SK-N-SH treated with all-trans-retinoic acid at 6 μM for 48 hours (cell line): Measurements from ENCODE around the gene ZNF462.

Experiments used
- ATAC-seq: fragments of 200-7000 bp; cut with Tn5 transposase; 3 replicates; pipeline ENCODE4 v1.9.1; 2020; ENCODE audit warnings: mild to moderate bottlenecking, moderate library complexity
- ARNTL ChIP-seq: fragments of 450-650 bp; formaldehyde crosslinking; IDR thresholded peaks from 2 replicates; pipeline ENCODE4 v1.5.0; 2020; ENCODE audit warnings: low read depth, mild to moderate bottlenecking, moderate library complexity, borderline replicate concordance
- BACH2 ChIP-seq: fragments of 250-450 bp; sonication (Bioruptor Pico); IDR thresholded peaks from 2 replicates; pipeline ENCODE4 v1.9.0; 2021; ENCODE audit warnings: mild to moderate bottlenecking, borderline replicate concordance
- CSDC2 ChIP-seq: fragments of 250-450 bp; sonication (Bioruptor Pico); IDR thresholded peaks from 2 replicates; pipeline ENCODE4 v1.5.0; 2020; ENCODE audit warnings: mild to moderate bottlenecking, moderate library complexity
- CSRNP3 ChIP-seq: fragments of 250-450 bp; sonication (Bioruptor Pico); IDR thresholded peaks from 2 replicates; pipeline ENCODE4 v1.5.1; 2021; ENCODE audit warnings: mild to moderate bottlenecking, moderate library complexity
- ESRRG ChIP-seq: fragments of 250-450 bp; sonication (Bioruptor Pico); IDR thresholded peaks from 2 replicates; pipeline ENCODE4 v1.6.1; 2021; ENCODE audit warnings: mild to moderate bottlenecking
- GLIS3 ChIP-seq: fragments of 250-450 bp; sonication (Bioruptor Pico); IDR thresholded peaks from 2 replicates; pipeline ENCODE4 v1.5.0; 2020; ENCODE audit warnings: mild to moderate bottlenecking, moderate library complexity
- ISL1 ChIP-seq: fragments of 250-450 bp; sonication (Bioruptor Pico); IDR thresholded peaks from 2 replicates; pipeline ENCODE4 v2.1.2; 2022; ENCODE audit warnings: mild to moderate bottlenecking, moderate library complexity
- OSR1 ChIP-seq: fragments of 250-450 bp; sonication (Bioruptor Pico); IDR thresholded peaks from 2 replicates; pipeline ENCODE4 v1.8.0; 2022; ENCODE audit warnings: moderate library complexity, mild to moderate bottlenecking, inconsistent platforms
- PATZ1 ChIP-seq: fragments of 250-450 bp; sonication (Bioruptor Pico); IDR thresholded peaks from 2 replicates; pipeline ENCODE4 v1.8.0; 2020; ENCODE audit warnings: mild to moderate bottlenecking, moderate library complexity, borderline replicate concordance
- PPARA ChIP-seq: fragments of 250-450 bp; sonication (Bioruptor Pico); IDR thresholded peaks from 2 replicates; pipeline ENCODE4 v1.5.0; 2020; ENCODE audit warnings: mild to moderate bottlenecking, borderline replicate concordance
- RARB ChIP-seq: fragments of 250-450 bp; sonication (Bioruptor Pico); IDR thresholded peaks from 2 replicates; pipeline ENCODE4 v1.8.0; 2021; ENCODE audit warnings: mild to moderate bottlenecking, moderate library complexity
- TCF4 ChIP-seq: fragments of 250-450 bp; sonication (Bioruptor Pico); IDR thresholded peaks from 2 replicates; pipeline ENCODE4 v1.8.0; 2021; ENCODE audit warnings: mild to moderate bottlenecking, moderate library complexity, borderline replicate concordance
- TOX ChIP-seq: fragments of 250-450 bp; sonication (Bioruptor Pico); IDR thresholded peaks from 2 replicates; pipeline ENCODE4 v1.8.0; 2021; ENCODE audit warnings: mild to moderate bottlenecking, moderate library complexity, borderline replicate concordance
- ZC3H10 ChIP-seq: fragments of 250-450 bp; sonication (Bioruptor Pico); IDR thresholded peaks from 2 replicates; pipeline ENCODE4 v1.5.1; 2021; ENCODE audit warnings: mild to moderate bottlenecking, moderate library complexity
- ZFP3 ChIP-seq: fragments of 250-450 bp; sonication (Bioruptor Pico); IDR thresholded peaks from 2 replicates; pipeline ENCODE4 v1.5.0; 2020; ENCODE audit warnings: mild to moderate bottlenecking, moderate library complexity
- ZNF565 ChIP-seq: fragments of 450-650 bp; formaldehyde crosslinking; conservative IDR thresholded peaks from 2 replicates; pipeline ENCODE4 v1.5.0; 2020; ENCODE audit warnings: low read depth, mild to moderate bottlenecking, moderate library complexity
- ZNF70 ChIP-seq: fragments of 450-650 bp; formaldehyde crosslinking; IDR thresholded peaks from 2 replicates; pipeline ENCODE4 v1.5.0; 2020; ENCODE audit warnings: mild to moderate bottlenecking, moderate library complexity
- ZNF8 ChIP-seq: fragments of 450-650 bp; formaldehyde crosslinking; IDR thresholded peaks from 2 replicates; pipeline ENCODE4 v1.5.0; 2020; ENCODE audit warnings: mild to moderate bottlenecking, moderate library complexity
- TF ChIP-seq, protein P1 (sequence below): fragments of 250-450 bp; sonication (Bioruptor Pico); IDR thresholded peaks from 2 replicates; pipeline ENCODE4 v1.5.1; 2020; ENCODE audit warnings: low read depth, mild to moderate bottlenecking, moderate library complexity
- TF ChIP-seq, protein P2 (sequence below): fragments of 250-450 bp; sonication (Bioruptor Pico); IDR thresholded peaks from 2 replicates; pipeline ENCODE4 v1.8.0; 2021; ENCODE audit warnings: low read depth, mild to moderate bottlenecking, moderate library complexity, borderline replicate concordance
- TF ChIP-seq, protein P3 (sequence below): fragments of 250-450 bp; sonication (Bioruptor Pico); IDR thresholded peaks from 2 replicates; pipeline ENCODE4 v1.5.0; 2020; ENCODE audit warnings: mild to moderate bottlenecking, moderate library complexity

ZNF462 gene

DNA sequence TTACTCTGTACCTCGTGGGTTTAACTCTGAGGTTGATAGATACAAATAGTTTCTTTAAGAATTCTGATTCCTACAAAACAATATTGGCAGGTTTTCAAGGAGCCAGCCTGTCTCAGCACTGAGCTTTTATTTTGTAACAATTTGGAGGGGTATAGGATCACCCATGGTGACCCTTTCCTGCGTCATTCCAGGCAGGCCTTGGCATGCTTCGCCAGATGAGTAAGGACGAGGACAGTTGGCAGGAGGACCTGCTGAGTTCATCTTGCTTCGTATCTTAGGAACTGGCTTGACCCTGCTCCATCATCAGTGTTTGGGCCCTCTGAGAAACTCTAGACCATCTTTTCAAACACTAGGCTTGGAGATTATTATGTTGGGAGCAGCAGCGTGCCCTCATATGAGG, 17.9 kb downstream of the ZNF462 start:
- no peak for ATAC-seq

DNA sequence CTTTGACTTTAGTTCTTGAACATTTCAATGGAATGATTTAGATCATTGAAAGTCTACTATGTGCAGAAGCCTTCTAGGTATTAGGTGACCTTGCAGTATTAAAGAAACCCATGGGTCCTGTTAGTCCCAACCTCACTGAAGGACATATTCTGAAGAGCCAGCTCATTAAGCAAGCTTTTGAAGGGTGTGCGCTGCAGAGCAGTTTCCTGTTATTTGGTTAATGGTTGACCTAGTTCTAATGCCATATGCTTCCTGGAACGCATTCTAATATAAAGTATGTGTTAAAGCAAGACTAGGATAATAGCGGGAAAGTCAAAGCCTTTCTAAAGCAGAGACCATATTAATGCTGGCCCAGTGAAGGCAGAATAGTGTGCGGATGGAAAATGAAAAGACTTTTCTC, 20.1 kb downstream of the ZNF462 start:
- ATAC-seq, result no peak
- no peak for TF ChIP-seq ZNF70 (CRISPR knock-in tag)
- TF ChIP-seq, protein P1, sequence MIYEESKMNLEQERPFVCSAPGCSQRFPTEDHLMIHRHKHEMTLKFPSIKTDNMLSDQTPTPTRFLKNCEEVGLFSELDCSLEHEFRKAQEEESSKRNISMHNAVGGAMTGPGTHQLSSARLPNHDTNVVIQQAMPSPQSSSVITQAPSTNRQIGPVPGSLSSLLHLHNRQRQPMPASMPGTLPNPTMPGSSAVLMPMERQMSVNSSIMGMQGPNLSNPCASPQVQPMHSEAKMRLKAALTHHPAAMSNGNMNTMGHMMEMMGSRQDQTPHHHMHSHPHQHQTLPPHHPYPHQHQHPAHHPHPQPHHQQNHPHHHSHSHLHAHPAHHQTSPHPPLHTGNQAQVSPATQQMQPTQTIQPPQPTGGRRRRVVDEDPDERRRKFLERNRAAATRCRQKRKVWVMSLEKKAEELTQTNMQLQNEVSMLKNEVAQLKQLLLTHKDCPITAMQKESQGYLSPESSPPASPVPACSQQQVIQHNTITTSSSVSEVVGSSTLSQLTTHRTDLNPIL (CRISPR knock-in tag), result no peak
- TF ChIP-seq ZC3H10 (CRISPR knock-in tag), result no peak
- no peak for TF ChIP-seq ZNF8 (CRISPR knock-in tag)
- TF ChIP-seq, protein P2, sequence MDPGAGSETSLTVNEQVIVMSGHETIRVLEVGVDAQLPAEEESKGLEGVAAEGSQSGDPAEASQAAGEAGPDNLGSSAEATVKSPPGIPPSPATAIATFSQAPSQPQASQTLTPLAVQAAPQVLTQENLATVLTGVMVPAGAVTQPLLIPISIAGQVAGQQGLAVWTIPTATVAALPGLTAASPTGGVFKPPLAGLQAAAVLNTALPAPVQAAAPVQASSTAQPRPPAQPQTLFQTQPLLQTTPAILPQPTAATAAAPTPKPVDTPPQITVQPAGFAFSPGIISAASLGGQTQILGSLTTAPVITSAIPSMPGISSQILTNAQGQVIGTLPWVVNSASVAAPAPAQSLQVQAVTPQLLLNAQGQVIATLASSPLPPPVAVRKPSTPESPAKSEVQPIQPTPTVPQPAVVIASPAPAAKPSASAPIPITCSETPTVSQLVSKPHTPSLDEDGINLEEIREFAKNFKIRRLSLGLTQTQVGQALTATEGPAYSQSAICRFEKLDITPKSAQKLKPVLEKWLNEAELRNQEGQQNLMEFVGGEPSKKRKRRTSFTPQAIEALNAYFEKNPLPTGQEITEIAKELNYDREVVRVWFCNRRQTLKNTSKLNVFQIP, result no peak
- TF ChIP-seq TCF4 (CRISPR knock-in tag), result no peak
- TF ChIP-seq, protein P3, sequence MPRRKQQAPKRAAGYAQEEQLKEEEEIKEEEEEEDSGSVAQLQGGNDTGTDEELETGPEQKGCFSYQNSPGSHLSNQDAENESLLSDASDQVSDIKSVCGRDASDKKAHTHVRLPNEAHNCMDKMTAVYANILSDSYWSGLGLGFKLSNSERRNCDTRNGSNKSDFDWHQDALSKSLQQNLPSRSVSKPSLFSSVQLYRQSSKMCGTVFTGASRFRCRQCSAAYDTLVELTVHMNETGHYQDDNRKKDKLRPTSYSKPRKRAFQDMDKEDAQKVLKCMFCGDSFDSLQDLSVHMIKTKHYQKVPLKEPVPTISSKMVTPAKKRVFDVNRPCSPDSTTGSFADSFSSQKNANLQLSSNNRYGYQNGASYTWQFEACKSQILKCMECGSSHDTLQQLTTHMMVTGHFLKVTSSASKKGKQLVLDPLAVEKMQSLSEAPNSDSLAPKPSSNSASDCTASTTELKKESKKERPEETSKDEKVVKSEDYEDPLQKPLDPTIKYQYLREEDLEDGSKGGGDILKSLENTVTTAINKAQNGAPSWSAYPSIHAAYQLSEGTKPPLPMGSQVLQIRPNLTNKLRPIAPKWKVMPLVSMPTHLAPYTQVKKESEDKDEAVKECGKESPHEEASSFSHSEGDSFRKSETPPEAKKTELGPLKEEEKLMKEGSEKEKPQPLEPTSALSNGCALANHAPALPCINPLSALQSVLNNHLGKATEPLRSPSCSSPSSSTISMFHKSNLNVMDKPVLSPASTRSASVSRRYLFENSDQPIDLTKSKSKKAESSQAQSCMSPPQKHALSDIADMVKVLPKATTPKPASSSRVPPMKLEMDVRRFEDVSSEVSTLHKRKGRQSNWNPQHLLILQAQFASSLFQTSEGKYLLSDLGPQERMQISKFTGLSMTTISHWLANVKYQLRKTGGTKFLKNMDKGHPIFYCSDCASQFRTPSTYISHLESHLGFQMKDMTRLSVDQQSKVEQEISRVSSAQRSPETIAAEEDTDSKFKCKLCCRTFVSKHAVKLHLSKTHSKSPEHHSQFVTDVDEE (CRISPR knock-in tag), result no peak
- no peak for TF ChIP-seq ARNTL (CRISPR knock-in tag)
- TF ChIP-seq ZNF565 (CRISPR knock-in tag), result no peak
- TF ChIP-seq ZFP3 (CRISPR knock-in tag), result no peak
- TF ChIP-seq RARB (CRISPR knock-in tag), result no peak
- no peak for TF ChIP-seq PPARA (CRISPR knock-in tag)
- no peak for TF ChIP-seq CSDC2 (CRISPR knock-in tag)

More for the DNA sequence above, 17.9 kb downstream of the ZNF462 start:
- no peak for TF ChIP-seq RARB (CRISPR knock-in tag)
- TF ChIP-seq, protein P1 (CRISPR knock-in tag), result no peak
- no peak for TF ChIP-seq ISL1 (CRISPR knock-in tag)
- no peak for TF ChIP-seq ZNF8 (CRISPR knock-in tag)
- no peak for TF ChIP-seq ZNF70 (CRISPR knock-in tag)
- no peak for TF ChIP-seq ZFP3 (CRISPR knock-in tag)
- no peak for TF ChIP-seq TOX (CRISPR knock-in tag)
- TF ChIP-seq PPARA (CRISPR knock-in tag), result no peak
- TF ChIP-seq ESRRG (CRISPR knock-in tag), result no peak
- no peak for TF ChIP-seq ZC3H10 (CRISPR knock-in tag)
- no peak for TF ChIP-seq ARNTL (CRISPR knock-in tag)
- TF ChIP-seq, protein P3 (CRISPR knock-in tag), result no peak
- no peak for TF ChIP-seq CSDC2 (CRISPR knock-in tag)
- TF ChIP-seq BACH2 (CRISPR knock-in tag), result no peak
- TF ChIP-seq GLIS3 (CRISPR knock-in tag), result no peak
- TF ChIP-seq PATZ1, result no peak
- no peak for TF ChIP-seq TCF4 (CRISPR knock-in tag)
- TF ChIP-seq CSRNP3 (CRISPR knock-in tag), result no peak
- TF ChIP-seq OSR1 (CRISPR knock-in tag), result no peak
- no peak for TF ChIP-seq ZNF565 (CRISPR knock-in tag)
- TF ChIP-seq, all 23 proteins: peak for 0
